Mucosa of rectum (tissue), 2 donors: ENCODE data around the gene ZNF775.

Experiments
- H3K27ac ChIP-seq, 2 donors: one replicate each; pipeline ENCODE4 v1.7.0; 2013; ENCODE audit warnings: inconsistent platforms in 2 of 2, low read depth in 2 of 2, low read length in 2 of 2
- H3K27me3 ChIP-seq, 2 donors: one replicate each; pipeline ENCODE4 v1.7.0; 2013; ENCODE audit warnings: low read length in 2 of 2; ENCODE audit not compliant: control insufficient read depth in 2 of 2, insufficient read depth in 2 of 2
- H3K36me3 ChIP-seq, 2 donors: one replicate each; pipeline ENCODE4 v1.7.0; 2013; ENCODE audit warnings: low read length in 2 of 2; ENCODE audit not compliant: control insufficient read depth in 2 of 2, insufficient read depth in 2 of 2
- H3K4me1 ChIP-seq, 2 donors: one replicate each; pipeline ENCODE4 v1.7.0; 2013; ENCODE audit warnings: low read length in 2 of 2, mild to moderate bottlenecking in 1 of 2; ENCODE audit not compliant: control insufficient read depth in 2 of 2, insufficient read depth in 2 of 2
- H3K4me3 ChIP-seq, 2 donors: one replicate each; pipeline ENCODE4 v1.7.0; 2013; ENCODE audit warnings: low read length in 2 of 2
- H3K9ac ChIP-seq, 2 donors: one replicate each; pipeline ENCODE4 v1.7.0; 2013; ENCODE audit warnings: low read length in 2 of 2, low read depth in 1 of 2, mild to moderate bottlenecking in 1 of 2
- H3K9me3 ChIP-seq, 2 donors: one replicate each; pipeline ENCODE4 v1.7.0; 2013; ENCODE audit warnings: low read length in 2 of 2; ENCODE audit not compliant: control insufficient read depth in 2 of 2
- donor health status: healthy.
- donor health status: Normal muscosa, but diverticular disease.

Gene ZNF775

DNA sequence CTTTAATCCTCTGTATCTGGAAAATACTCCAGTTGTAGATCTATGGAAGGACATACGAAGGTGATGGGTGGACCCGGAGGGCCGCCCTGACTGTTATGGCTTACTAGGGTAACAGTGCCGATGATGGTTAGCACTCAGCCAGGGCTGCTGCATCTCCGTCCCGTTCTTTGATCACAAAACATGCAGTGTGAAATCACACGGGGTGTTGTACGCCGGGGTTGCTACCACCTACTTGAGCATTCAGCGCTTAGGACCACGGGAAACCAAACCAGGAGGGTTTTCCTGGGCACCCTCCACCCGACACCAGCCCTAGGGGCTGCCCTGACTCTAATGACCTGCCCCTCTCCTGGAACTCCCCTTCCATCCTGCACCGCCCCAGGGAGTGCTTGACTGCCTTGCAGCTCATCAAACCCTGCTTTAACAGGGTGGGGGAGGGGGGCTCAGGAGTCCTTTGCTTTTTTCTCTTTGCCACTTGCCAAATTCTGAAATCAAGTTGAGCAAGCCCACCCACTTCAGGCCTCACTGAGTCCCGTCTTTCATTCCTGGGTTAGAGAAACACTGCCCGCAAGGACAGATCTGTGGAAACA lies 20.4 kb downstream of the ZNF775 start:
- H3K27me3 ChIP-seq: no peaks in the 10 kb centered on the region
- no peak overlapping the region for H3K4me3 ChIP-seq
- no peaks in the 10 kb centered on the region for H3K9me3 ChIP-seq
- H3K27ac ChIP-seq: no peak overlapping the region
- H3K4me1 ChIP-seq: peaks cover 22 to 29% of the 10 kb centered on the region in 2 donors
- H3K36me3 ChIP-seq: peaks cover 5 to 6% of the 10 kb centered on the region in 2 donors
- no peak overlapping the region for H3K9ac ChIP-seq

DNA sequence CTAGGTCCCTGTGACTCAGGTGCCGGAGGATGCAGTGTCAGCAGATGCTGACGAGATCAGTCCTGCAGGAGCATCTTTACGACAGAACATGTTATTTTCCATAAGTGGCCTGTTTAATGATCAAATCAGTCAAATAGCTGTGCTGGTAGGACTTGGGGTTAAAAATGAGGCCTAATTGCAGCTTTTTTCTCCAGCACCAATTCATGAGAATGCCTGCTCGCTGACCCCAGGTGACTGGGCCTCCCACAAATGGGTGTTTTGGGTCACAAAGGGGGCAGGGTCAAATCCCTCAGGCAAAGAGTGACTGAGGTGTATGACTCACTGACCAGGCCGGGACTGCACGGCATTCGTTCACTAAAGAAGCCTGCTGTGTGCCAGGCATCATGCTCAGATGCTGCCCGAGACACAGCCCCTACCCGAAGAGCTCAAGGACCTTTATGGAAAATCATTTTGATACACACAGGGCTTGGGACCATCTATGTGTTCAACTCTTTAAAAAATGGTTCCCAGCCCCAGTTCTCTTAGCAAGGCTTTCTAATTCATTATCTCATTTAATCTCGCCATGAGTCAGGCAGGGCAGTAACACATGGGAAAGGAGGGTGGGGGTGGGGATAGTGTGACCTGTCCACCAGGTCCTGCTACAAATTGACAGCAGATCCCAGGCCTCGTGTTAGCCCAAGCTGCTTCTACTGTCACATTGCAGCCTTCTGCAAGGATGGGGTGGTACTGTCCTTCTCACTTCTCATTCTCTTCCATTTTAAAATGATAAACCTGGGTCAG lies 21.1 kb downstream of the ZNF775 start:
- no peak overlapping the region for H3K4me3 ChIP-seq
- H3K27me3 ChIP-seq: no peaks in the 10 kb centered on the region
- H3K27ac ChIP-seq: no peak overlapping the region
- H3K4me1 ChIP-seq: peaks cover 24 to 31% of the 10 kb centered on the region in 2 donors
- H3K9me3 ChIP-seq: no peaks in the 10 kb centered on the region
- H3K9ac ChIP-seq: no peak overlapping the region
- peaks cover 5 to 6% of the 10 kb centered on the region in 2 donors for H3K36me3 ChIP-seq

DNA sequence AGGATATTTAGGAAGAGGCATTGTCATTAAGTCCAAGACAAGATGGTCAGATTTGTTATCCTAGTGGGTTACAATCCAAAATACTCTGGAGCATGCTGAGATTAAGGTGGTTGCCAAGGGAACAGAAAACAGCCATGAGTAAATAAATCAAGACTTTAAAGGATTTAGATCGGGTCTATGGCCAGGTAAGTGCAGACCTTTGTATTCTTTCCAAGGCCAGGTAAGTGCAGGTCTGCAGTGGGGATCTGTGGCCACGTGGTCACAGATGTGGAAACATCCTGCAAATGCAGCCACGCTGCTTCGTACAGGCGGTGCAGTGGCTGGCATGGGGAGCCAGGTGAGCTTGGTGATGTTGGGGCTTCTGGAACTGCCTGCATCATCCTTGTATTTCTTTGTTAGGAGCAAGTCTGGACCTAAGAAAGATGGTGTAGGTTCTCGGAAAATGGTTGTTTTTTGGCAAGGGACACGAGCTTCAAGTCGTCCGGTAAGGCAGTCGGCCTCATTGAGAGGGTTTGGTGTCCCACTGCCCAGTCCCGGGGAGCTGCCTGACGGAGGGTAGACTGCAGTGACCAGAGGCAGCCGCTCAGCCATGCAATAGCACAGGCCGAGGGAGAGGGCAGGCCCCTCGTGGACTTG lies 21.8 kb downstream of the ZNF775 start:
- H3K36me3 ChIP-seq: peaks cover 5 to 6% of the 10 kb centered on the region in 2 donors
- H3K9me3 ChIP-seq: no peaks in the 10 kb centered on the region
- peaks cover 25 to 29% of the 10 kb centered on the region in 2 donors for H3K4me1 ChIP-seq
- H3K9ac ChIP-seq: no peak overlapping the region
- H3K27me3 ChIP-seq: no peaks in the 10 kb centered on the region
- H3K4me3 ChIP-seq: no peak overlapping the region
- no peak overlapping the region for H3K27ac ChIP-seq

DNA sequence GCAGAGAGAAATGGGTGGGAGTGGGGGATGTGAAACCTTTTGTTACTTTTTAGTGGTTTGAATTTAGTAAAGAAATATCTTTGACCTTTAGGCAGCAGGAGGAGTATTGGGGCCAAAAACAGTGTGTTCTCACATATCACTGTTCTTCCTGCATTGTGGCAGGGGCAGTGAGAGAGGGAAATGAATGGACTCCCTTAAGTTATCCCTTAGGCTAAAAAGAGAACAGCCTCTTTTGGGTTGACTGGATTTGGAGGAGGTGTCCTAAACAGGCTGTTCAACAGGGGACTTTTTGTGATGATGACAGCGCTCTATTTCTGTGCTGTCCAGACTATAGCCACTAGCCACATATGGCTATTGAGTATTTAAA lies 22.3 kb downstream of the ZNF775 start:
- Histone ChIP-seq H3K36me3 (peaks cover 4 to 5% of the 10 kb centered on the region in 2 donors), H3K9ac (no peak overlapping the region), H3K4me3 (no peak overlapping the region), H3K9me3 (no peaks in the 10 kb centered on the region), H3K27ac (no peak overlapping the region), H3K4me1 (peaks cover 30 to 34% of the 10 kb centered on the region in 2 donors), H3K27me3 (no peaks in the 10 kb centered on the region)

DNA sequence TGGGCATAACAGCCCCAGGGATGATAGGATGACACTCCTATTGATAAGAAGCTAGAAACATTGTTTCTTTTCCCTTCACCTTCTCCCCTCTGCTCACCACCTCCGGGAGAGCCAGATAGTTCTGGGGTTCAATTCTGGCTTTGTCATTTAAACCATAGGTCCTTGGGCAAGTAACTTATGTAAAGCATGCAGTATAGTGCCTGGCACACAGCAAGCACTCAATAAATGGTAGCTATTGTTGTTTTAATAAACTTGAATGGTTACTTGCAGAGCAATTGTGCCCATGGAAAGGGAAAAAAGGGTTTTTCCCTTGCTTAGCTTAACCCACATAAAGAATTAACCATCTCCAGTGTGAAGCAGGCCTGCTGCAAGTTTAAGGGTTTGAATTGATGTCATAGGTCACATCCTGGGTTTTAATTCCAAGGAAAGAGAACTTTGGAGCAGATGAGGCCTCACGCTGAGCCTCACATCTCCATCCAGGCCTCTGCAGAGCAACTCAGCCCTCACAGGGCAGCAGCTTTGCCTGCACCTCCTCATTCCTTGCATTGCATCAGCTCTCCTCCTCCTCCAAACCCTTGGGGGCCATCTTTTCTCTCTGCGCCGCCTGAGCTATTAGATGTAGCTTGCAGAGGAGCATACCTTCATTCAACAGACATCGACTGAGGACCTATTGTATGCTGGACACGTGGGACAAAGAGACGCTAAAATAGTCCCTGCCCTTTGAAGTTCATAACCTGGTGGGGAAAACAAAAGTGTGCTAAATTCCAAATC lies 22.9 kb downstream of the ZNF775 start:
- Histone ChIP-seq H3K36me3 (peaks cover 4 to 5% of the 10 kb centered on the region in 2 donors), H3K4me3 (peak overlapping the region in 1 of 2 donors; percentile 25), H3K27me3 (no peaks in the 10 kb centered on the region), H3K9me3 (no peaks in the 10 kb centered on the region), H3K27ac (no peak overlapping the region), H3K9ac (no peak overlapping the region), H3K4me1 (peaks cover 35 to 37% of the 10 kb centered on the region in 2 donors)

DNA sequence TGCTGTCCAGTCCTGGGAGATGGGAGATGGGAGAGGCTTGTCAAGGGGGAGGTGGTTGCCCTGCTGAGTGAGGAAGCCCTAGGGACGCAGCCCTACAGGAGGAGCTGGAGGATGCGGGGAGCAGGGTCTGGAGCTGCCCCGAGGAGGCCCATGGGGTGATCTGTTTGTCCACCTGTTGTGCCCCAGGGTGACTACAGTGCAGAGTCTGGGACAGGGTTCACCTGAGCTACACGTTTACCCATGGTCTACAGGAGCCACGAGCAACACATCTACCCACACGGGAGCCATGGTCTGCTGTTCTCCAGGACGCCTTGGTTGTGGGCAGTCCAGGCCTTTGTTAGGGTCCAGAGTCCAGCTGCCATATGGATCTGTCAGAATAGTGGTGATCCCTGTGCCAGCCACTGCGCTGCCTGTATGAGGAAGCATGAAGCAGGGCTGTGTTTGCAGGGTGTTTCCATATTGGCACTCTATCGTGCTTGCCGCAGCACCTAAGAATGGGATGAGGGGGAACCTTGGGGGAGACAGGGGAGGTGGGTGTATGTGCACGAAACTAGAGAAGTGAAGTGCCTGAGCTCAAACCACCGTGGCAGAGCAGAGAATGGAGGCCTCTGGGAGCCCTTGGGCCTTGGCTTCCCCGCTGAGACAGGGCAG lies 23.7 kb downstream of the ZNF775 start:
- Histone ChIP-seq H3K36me3 (peaks cover 5 to 6% of the 10 kb centered on the region in 2 donors), H3K9ac (no peak overlapping the region), H3K4me1 (peaks cover 37 to 39% of the 10 kb centered on the region in 2 donors), H3K27me3 (no peaks in the 10 kb centered on the region), H3K4me3 (peak overlapping the region in 1 of 2 donors; percentile 25), H3K9me3 (no peaks in the 10 kb centered on the region), H3K27ac (peak overlapping the region; percentile 2 to 93)

DNA sequence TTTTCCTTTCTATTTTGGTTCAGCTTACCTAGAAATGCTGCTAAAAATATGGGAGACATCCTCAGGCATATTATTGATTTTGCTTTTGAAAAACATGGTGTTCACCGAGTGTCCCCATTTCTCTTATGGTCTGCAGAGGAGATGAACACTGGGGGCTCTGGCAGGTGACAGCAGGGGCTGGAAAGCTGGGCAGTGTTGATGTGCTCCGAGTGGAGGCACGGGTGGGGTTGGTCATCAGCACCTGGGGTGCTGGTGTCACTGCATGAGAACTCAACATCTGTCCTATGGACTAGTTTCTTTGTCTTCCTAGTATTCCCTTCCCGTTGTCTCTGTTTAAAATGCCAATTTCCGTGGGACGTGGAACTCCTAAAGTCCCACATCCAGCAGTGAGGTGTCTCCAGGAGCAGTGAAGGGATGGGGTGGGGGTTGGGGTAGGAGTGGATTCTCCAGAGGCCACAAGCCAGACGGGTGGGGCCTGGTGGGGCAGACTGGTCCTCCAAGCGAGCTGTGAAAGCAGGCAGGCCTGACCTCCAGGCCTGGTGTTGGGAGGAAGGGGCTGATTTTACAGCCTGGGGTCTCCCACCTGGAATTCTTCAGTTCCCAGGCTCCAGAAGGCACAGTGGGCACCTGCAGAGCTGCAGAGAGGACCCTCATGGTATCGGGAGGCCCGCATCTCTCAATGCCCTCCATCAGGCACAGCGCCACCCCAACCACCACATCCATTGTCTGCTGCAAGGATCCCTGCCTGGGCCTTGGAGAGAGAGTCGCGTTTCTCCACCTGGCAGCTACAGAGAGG lies 24.4 kb downstream of the ZNF775 start:
- H3K4me3 ChIP-seq: peak overlapping the region in 1 of 2 donors; percentile 80

DNA sequence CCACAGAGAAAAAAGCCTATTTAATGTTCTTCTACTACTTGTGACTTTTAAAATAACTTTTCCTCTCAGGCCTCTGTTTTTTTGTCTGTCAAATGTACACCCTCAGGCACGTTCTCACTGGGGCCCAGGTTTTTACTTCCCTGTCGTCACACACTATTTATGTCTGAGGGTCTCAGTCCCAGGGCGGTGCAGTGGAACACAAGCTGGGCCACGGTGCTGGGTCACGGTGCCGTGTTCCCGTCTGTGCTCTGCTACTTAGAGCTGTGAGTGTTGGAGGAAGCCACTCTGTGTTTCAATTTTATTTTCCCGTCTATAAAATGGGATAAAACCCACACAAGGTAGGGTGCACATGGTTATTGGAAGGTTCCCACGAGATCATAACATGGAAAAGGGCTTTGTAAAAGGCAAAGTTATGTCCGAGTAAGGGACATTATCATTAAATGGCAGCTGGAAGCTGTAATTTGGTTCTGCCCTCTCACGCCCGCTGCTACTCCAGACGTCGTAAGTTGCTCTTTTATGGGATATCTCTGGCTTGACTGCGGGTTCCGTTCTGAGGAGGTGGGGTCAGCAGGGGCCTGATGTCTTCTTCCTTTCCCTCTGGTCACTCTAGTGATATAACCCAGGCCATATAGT lies 25.2 kb downstream of the ZNF775 start:
- Histone ChIP-seq H3K4me3 (peak overlapping the region; percentile 70 to 80), H3K36me3 (peaks cover 3 to 5% of the 10 kb centered on the region in 2 donors), H3K27ac (peak overlapping the region; percentile 92 to 93), H3K9ac (peak overlapping the region; percentile 81 to 88), H3K9me3 (no peaks in the 10 kb centered on the region), H3K4me1 (peaks cover 37 to 42% of the 10 kb centered on the region in 2 donors), H3K27me3 (no peaks in the 10 kb centered on the region)

More for the DNA sequence above, 24.4 kb downstream of the ZNF775 start:
- Histone ChIP-seq H3K4me1 (peaks cover 37 to 42% of the 10 kb centered on the region in 2 donors), H3K27ac (peak overlapping the region; percentile 92 to 93), H3K9ac (peak overlapping the region in 1 of 2 donors; percentile 81), H3K9me3 (no peaks in the 10 kb centered on the region), H3K27me3 (no peaks in the 10 kb centered on the region), H3K36me3 (peaks cover under 1 to 3% of the 10 kb centered on the region in 2 donors)
